ENCODE measurements around the gene ZNF462.

Gene ZNF462

GRCh38 chr9:106954558-106954957 is 91.6 kb downstream of the ZNF462 start:
- Histone ChIP-seq H3K36me3 (ENCODE audit: insufficient read depth, low read length) (peaks cover 92% of the 10 kb centered on the region), H2AFZ (ENCODE audit: low read depth, low read length) (no peak overlapping the region), H3K4me1 (ENCODE audit: insufficient read depth, low read length) (peaks cover 8% of the 10 kb centered on the region), H3K27me3 (ENCODE audit: insufficient read depth, low read length) (no peaks in the 10 kb centered on the region), H3K4me3 (ENCODE audit: low read length) (no peak overlapping the region), H3K9me3 (ENCODE audit: low read length) (no peaks in the 10 kb centered on the region)

DNA sequence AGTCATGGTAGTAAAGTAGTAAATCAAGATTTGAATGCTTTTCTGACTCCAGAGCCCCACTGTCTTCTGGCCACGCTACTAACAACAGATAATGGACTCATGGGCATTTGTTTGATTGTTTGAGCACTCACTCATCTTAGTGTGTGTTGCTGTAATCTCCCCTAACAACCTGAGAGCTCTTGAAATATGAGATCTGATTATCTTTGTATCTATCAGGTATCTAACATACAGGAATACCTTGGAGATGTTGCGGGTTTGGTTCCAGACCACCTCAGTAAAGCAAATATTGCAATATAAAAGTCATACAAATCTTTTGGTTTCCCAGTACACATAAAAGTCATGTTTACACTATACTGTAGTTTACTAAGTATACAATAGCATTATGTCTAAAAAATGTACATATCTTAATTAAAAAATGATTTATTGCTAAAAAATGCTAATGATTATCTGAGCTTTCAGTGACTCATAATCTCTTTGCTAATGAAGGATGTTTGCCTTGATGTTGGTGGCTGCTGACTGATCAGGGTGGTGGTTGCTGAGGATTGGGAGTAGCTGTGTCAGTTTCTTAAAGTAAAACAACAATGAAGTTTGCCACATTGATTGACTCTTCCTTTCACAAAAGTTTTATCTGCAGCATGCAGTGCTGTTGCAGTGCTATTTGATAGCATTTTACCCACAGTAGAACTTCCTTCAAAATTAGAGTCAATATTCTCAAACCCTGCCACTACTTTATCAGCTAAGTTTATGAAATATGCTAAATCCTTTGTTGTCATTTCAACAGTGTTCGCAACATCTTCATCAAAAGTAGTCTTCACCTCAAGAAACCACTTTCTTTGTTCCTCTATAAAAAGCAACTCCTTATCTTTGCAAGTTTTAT is 92.2 kb downstream of the ZNF462 start:
- H3K4me1 ChIP-seq (ENCODE audit: insufficient read depth, low read length), result peaks cover 10% of the 10 kb centered on the region
- H3K4me3 ChIP-seq (ENCODE audit: low read length), result no peak overlapping the region
- H3K36me3 ChIP-seq (ENCODE audit: insufficient read depth, low read length), result peaks cover 88% of the 10 kb centered on the region
- H3K9me3 ChIP-seq (ENCODE audit: low read length), result no peaks in the 10 kb centered on the region
- H3K27me3 ChIP-seq (ENCODE audit: insufficient read depth, low read length), result no peaks in the 10 kb centered on the region
- H2AFZ ChIP-seq (ENCODE audit: low read depth, low read length), result no peak overlapping the region

DNA sequence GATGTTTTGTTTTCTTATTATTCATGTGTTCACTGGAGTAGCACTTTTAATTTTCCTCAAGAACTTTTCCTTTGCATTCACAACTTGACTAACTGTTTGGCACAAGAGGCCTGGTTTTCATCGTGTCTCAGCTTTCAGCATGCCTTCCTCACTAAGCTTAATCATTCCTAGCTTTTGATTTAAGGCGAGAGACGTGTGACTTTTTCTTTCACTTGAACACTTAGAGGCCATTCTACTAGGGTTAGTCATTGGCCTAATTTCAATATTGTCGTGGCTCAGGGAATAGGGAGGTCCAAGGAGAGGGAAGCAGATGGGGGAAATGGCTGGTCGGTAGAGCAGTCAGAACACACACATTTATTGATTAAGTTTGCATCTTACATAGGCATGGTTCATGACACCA is 94.0 kb downstream of the ZNF462 start:
- Histone ChIP-seq H3K27me3 (ENCODE audit: insufficient read depth, low read length) (no peaks in the 10 kb centered on the region), H3K36me3 (ENCODE audit: insufficient read depth, low read length) (peaks cover 80% of the 10 kb centered on the region), H3K4me3 (ENCODE audit: low read length) (no peak overlapping the region), H3K9me3 (ENCODE audit: low read length) (no peaks in the 10 kb centered on the region), H2AFZ (ENCODE audit: low read depth, low read length) (no peak overlapping the region), H3K4me1 (ENCODE audit: insufficient read depth, low read length) (peaks cover 15% of the 10 kb centered on the region)

DNA sequence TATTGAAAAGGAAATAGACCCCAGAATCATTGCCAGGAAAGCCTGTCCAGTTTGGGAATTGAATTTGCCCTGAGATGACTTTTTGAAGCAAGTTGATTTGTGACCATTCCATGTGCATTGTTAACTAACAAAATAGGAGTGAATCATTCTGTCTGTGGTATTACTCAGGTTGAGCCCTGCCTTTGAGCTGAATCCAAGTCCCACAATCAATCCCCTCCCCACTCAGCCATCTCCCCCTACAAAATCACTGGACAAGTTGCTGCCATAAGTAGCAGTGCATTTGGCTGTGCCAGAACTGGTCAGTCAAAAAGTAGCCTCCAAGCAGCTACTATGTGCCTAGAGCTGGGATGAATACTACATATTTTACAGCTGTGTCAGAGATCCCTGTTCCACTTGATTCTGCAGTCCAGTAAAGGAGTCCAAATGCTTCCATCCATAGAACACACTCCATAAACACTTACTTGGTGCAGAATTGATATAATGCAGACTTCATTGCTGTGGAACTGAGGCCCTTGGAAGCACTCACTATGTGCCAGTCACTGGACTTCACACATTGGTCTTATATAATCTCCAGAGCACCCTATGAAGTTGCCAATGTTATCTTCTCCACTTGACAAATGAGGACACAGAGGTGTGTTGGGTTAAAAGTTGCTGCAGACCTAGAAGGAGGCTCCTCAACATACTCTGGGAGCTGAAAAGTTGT is 96.1 kb downstream of the ZNF462 start:
- H3K9me3 ChIP-seq (ENCODE audit: low read length), result no peaks in the 10 kb centered on the region
- peaks cover 67% of the 10 kb centered on the region for H3K36me3 ChIP-seq (ENCODE audit: insufficient read depth, low read length)
- H3K27me3 ChIP-seq (ENCODE audit: insufficient read depth, low read length), result no peaks in the 10 kb centered on the region
- H2AFZ ChIP-seq (ENCODE audit: low read depth, low read length), result no peak overlapping the region
- H3K4me3 ChIP-seq (ENCODE audit: low read length), result no peak overlapping the region
- peaks cover 20% of the 10 kb centered on the region for H3K4me1 ChIP-seq (ENCODE audit: insufficient read depth, low read length)

- Histone ChIP-seq H3K27me3 (ENCODE audit: insufficient read depth, low read length) (no peaks in the 10 kb centered on the region), H3K4me3 (ENCODE audit: low read length) (no peak overlapping the region), H2AFZ (ENCODE audit: low read depth, low read length) (no peak overlapping the region), H3K9me3 (ENCODE audit: low read length) (no peaks in the 10 kb centered on the region), H3K4me1 (ENCODE audit: insufficient read depth, low read length) (peaks cover 20% of the 10 kb centered on the region), H3K36me3 (ENCODE audit: insufficient read depth, low read length) (peaks cover 67% of the 10 kb centered on the region)
These were observed 97.3 kb downstream of the ZNF462 start for GRCh38 chr9:106960258-106960657.

DNA sequence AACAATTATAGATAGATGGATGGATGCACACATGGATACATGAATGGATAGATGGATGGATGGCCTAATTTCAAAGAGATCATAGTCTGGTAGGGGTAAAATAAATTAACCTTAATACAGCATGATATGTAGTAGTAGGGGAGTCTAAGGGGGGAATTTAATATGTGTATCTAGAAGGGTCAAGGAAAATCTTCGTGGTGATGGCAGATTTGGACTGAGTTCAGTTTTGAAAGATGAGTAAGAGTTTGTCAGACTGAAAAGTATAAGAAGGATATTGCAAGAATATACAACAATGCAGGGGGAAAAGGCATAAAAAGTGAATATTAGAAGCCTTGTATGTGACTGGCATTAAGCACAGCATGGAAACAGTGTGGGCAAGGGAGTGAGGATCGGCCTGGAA is 98.7 kb downstream of the ZNF462 start:
- Histone ChIP-seq H3K36me3 (ENCODE audit: insufficient read depth, low read length) (peaks cover 65% of the 10 kb centered on the region), H2AFZ (ENCODE audit: low read depth, low read length) (no peak overlapping the region), H3K9me3 (ENCODE audit: low read length) (no peaks in the 10 kb centered on the region), H3K27me3 (ENCODE audit: insufficient read depth, low read length) (no peaks in the 10 kb centered on the region), H3K4me1 (ENCODE audit: insufficient read depth, low read length) (peaks cover 20% of the 10 kb centered on the region), H3K4me3 (ENCODE audit: low read length) (no peak overlapping the region)

GRCh38 chr9:106962122-106962521 is 99.2 kb downstream of the ZNF462 start:
- Histone ChIP-seq H3K4me3 (ENCODE audit: low read length) (no peak overlapping the region), H3K9me3 (ENCODE audit: low read length) (no peaks in the 10 kb centered on the region), H3K27me3 (ENCODE audit: insufficient read depth, low read length) (no peaks in the 10 kb centered on the region), H2AFZ (ENCODE audit: low read depth, low read length) (no peak overlapping the region), H3K4me1 (ENCODE audit: insufficient read depth, low read length) (peaks cover 24% of the 10 kb centered on the region), H3K36me3 (ENCODE audit: insufficient read depth, low read length) (peaks cover 66% of the 10 kb centered on the region)

GRCh38 chr9:106962615-106963363 is 99.8 kb downstream of the ZNF462 start:
- Histone ChIP-seq H3K9me3 (ENCODE audit: low read length) (no peaks in the 10 kb centered on the region), H3K4me1 (ENCODE audit: insufficient read depth, low read length) (peaks cover 24% of the 10 kb centered on the region), H2AFZ (ENCODE audit: low read depth, low read length) (no peak overlapping the region), H3K27me3 (ENCODE audit: insufficient read depth, low read length) (no peaks in the 10 kb centered on the region), H3K4me3 (ENCODE audit: low read length) (no peak overlapping the region), H3K36me3 (ENCODE audit: insufficient read depth, low read length) (peaks cover 62% of the 10 kb centered on the region)

GRCh38 chr9:106963684-106964083 is 100.7 kb downstream of the ZNF462 start:
- no peaks in the 10 kb centered on the region for H3K27me3 ChIP-seq (ENCODE audit: insufficient read depth, low read length)
- H3K9me3 ChIP-seq (ENCODE audit: low read length), result no peaks in the 10 kb centered on the region
- no peak overlapping the region for H3K4me3 ChIP-seq (ENCODE audit: low read length)
- H3K4me1 ChIP-seq (ENCODE audit: insufficient read depth, low read length), result peaks cover 24% of the 10 kb centered on the region
- no peak overlapping the region for H2AFZ ChIP-seq (ENCODE audit: low read depth, low read length)
- peaks cover 58% of the 10 kb centered on the region for H3K36me3 ChIP-seq (ENCODE audit: insufficient read depth, low read length)

- Histone ChIP-seq H3K4me3 (ENCODE audit: low read length) (no peak overlapping the region), H3K27me3 (ENCODE audit: insufficient read depth, low read length) (no peaks in the 10 kb centered on the region), H3K4me1 (ENCODE audit: insufficient read depth, low read length) (peaks cover 25% of the 10 kb centered on the region), H3K9me3 (ENCODE audit: low read length) (no peaks in the 10 kb centered on the region), H3K36me3 (ENCODE audit: insufficient read depth, low read length) (peaks cover 52% of the 10 kb centered on the region), H2AFZ (ENCODE audit: low read depth, low read length) (no peak overlapping the region)
These were observed 101.4 kb downstream of the ZNF462 start for GRCh38 chr9:106964329-106964728.

DNA sequence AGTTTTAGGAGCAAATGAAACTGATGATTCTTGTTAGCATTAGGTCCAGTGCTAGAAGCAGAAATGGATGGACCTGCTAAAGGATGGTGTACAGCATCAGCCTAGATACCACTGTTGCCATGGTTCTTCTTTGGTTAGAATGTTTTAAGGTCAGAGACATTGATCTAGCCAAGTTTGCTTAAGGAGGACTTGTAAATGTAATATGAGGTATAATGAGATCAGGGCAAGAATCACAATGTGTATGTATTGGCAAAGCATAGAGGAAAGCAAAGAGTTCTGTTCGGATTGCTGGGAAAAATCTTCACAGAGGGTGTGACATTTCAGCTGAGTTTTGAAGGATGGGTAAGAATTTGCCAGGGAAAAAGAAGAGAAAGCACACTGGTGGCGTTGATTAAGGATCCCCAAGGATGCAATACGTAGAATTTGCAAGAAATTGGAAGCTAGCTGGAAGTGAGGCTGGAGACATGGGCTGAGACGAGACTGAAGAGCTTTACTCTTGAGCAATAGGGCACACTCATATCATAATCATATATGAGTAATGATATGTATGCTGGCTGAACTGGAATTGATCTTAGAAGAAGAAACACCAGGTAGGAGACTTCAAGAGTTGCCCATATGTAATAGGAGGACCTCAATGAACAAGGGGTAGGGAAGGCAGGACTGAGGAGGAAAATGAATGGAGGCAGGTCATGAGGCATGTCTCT is 102.0 kb downstream of the ZNF462 start:
- H3K9me3 ChIP-seq (ENCODE audit: low read length), result no peaks in the 10 kb centered on the region
- H3K4me1 ChIP-seq (ENCODE audit: insufficient read depth, low read length), result peaks cover 31% of the 10 kb centered on the region
- H3K4me3 ChIP-seq (ENCODE audit: low read length), result no peak overlapping the region
- H3K36me3 ChIP-seq (ENCODE audit: insufficient read depth, low read length), result peaks cover 47% of the 10 kb centered on the region
- H2AFZ ChIP-seq (ENCODE audit: low read depth, low read length), result no peak overlapping the region
- H3K27me3 ChIP-seq (ENCODE audit: insufficient read depth, low read length), result no peaks in the 10 kb centered on the region

DNA sequence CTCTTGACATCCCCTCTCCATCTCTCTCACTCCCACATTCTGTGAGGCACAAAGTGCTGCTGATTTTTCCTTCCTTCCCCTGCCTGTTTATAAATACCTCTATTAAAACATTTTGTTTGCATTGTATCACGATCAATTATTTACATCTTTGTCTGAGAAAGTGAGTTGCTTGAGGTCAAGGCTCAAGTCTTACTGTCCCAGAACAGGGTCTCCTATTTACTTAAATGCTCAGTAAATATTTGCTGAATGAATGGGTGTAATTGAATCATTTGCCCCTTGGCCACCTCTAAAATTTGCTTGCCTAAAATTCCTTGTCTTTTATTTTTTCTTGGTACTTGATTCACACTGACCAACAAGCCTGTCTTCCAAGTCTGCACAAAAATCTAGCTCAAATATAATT is 103.5 kb downstream of the ZNF462 start:
- peaks cover 43% of the 10 kb centered on the region for H3K4me1 ChIP-seq (ENCODE audit: insufficient read depth, low read length)
- peaks cover 42% of the 10 kb centered on the region for H3K36me3 ChIP-seq (ENCODE audit: insufficient read depth, low read length)
- H3K27me3 ChIP-seq (ENCODE audit: insufficient read depth, low read length), result no peaks in the 10 kb centered on the region
- no peaks in the 10 kb centered on the region for H3K9me3 ChIP-seq (ENCODE audit: low read length)
- H2AFZ ChIP-seq (ENCODE audit: low read depth, low read length), result no peak overlapping the region
- H3K4me3 ChIP-seq (ENCODE audit: low read length), result no peak overlapping the region
